ENCODE measurements around the gene PUS1.

The PUS1 gene

DNA sequence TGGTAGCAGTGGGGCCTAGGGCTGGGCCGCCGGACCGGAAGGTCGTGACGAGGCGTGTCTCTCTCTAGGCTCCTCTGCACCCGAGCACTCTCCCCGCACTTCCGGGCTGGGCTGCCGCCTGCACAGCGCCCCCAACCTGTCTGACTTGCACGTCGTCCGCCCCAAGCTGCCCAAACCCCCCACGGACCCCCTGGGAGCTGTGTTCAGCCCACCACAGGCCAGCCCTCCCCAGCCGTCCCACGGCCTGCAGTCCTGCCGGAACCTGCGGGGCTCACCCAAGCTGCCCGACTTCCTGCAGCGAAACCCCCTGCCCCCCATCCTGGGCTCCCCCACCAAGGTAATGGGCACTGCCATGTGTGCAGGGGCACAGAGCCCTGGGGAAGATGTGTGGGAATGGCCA is 13.3 kb upstream of the PUS1 start:
- no peak for DNase-seq (ENCODE audit: low spot score)

DNA sequence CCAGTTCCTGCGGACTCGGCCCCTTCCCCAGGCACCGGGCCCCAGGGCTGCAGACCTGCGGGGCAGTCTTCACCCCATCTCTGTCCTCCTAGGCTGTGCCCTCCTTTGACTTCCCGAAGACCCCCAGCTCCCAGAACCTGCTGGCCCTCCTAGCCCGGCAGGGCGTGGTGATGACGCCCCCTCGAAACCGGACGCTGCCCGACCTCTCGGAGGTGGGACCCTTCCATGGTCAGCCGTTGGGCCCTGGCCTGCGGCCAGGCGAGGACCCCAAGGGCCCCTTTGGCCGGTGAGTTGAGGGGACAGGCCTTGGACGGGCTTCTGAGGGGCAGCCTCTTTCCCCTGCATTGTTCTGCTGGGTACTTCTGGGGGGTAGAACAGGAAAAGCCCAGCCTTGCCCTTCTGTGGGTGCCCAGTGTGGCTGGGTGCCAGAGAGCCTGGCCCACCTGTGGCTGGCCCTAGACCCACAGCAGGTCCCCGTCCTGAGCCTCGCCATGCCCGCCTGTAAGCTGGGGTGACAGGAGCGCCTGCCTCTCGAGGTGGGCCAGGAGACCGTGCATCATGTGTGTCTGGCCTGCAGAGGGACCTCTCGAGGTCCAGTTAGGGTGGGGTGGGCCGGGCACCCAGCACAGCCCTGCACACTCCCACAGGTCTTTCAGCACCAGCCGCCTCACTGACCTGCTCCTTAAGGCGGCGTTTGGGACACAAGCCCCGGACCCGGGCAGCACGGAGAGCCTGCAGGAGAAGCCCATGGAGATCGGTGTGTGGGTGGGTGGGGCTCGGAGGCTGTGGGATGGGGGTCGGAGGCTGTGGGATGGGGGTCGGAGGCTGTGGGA is 12.6 kb upstream of the PUS1 start:
- DNase-seq (ENCODE audit: low spot score): no peak

DNA sequence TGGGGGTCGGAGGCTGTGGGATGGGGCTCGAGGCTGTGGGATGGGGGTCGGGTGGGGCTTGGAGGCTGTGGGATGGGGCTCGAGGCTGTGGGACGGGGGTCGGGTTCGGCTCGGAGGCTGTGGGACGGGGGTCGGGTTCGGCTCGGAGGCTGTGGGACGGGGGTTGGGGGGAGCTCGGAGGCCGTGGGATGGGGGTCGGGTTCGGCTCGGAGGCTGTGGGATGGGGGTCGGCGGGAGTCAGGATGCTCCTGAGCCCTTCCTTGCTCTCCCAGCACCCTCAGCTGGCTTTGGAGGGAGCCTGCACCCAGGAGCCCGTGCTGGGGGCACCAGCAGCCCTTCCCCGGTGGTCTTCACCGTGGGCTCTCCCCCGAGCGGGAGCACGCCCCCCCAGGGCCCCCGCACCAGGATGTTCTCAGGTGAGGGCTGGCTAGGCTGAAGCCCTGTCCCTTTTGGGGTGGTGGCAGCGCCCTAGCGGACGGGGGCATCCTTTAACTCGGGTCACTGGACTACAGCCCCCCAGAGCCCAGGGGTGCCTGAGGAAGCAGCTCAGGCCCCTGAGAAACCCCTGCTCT is 11.9 kb upstream of the PUS1 start:
- DNase-seq (ENCODE audit: low spot score): no peak

DNA sequence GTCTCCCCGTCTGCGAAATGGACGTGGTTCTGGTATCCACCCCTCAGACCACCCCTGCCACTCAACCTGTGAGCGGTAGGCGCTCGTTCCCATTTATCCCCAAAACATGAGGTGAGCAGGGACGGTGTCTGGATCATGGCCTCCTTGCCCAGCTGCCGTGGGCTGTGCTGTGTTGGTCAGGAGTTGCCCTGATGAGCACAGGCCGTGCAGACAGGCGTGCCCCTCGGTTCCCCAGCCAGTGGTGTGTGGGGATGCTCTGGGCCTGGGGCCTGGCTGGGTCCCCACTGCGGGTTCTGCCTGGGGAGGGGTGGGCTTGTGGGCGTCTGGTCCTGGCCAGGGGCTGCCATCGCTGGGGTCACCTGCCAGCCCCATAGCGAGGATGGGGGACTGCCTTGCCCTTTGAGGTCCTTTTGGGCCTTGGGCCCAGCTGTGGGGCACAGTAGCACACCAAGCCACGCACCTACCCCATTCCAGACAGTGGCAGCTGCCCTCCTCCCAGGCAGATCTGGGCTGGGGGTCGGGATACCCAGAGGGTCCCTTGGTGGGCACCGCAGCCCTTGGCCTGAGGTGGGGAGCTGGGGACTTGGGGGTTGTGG is 11.3 kb upstream of the PUS1 start:
- DNase-seq (ENCODE audit: low spot score): no peak

DNA sequence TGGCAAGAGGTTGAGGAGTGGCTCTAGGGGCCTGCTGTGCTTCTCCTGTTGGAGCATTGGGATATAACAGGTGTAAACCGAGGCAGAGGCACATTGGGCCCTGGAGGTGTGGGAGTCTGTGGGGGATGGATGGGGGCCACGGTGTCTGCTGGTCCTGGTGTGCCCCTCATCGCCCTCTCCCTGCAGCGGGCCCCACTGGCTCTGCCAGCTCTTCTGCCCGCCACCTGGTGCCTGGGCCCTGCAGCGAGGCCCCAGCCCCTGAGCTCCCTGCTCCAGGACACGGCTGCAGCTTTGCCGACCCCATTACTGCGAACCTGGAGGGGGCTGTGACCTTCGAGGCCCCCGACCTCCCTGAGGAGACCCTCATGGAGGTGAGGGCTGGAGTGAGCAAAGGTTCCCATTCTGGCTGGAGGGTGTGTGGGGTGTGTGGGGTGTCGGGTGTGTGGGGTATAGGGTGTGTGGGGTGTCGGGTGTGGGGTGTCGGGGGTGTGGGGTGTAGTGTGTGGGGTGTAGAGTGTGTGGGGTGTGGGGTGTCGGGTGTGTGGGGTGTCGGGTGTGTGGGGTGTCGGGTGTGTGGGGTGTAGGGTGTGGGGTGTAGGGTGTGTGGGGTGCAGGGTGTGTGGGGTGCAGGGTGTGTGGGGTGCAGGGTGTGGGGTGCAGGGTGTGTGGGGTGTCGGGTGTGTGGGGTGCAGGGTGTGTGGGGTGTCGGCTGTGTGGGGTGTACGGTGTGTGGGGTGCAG is 10.6 kb upstream of the PUS1 start:
- DNase-seq (ENCODE audit: low spot score): no peak

DNA sequence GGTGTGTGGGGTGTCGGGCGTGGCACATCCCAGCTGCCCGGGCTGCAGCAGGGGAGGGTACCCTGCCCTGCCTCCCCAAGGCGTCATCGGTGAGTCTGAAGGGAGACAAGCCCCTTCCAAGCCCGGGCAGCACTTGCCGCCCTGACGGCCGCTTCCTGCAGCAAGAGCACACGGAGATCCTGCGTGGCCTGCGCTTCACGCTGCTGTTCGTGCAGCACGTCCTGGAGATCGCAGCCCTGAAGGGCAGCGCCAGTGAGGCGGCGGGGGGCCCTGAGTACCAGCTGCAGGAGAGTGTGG is 10.1 kb upstream of the PUS1 start:
- DNase-seq (ENCODE audit: low spot score): no peak

DNA sequence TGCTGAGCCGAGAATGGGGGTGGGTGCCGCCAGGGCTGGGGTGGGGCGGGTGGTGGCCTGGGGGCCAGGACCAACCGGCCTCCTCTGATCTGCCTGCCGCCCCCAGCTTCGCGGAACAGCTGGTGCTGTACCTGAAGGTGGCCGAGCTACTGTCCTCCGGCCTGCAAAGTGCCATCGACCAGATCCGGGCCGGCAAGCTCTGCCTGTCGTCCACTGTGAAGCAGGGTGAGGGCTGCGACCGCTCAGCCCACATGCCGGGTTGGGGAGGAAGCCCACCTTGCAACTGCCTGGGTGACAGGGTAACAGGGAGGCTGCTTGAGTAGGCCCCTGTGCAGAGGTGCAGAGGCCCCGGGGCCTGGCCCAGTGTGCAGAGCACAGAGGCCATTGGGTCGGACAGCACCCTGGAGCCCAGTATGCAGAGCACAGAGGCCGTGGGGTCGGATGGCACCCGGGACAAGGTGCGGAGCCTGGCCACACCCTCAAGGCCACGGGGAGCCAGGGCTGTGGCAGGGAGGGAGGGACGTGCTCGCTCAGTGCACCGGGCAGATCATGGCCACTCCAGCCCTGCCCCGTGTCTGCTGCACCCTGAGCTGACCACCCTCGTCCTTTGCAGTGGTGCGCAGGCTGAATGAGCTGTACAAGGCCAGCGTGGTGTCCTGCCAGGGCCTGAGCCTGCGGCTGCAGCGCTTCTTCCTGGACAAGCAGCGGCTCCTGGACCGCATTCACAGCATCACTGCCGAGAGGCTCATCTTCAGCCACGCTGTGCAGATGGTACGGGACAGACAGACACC is 9.5 kb upstream of the PUS1 start:
- DNase-seq (ENCODE audit: low spot score): no peak

DNA sequence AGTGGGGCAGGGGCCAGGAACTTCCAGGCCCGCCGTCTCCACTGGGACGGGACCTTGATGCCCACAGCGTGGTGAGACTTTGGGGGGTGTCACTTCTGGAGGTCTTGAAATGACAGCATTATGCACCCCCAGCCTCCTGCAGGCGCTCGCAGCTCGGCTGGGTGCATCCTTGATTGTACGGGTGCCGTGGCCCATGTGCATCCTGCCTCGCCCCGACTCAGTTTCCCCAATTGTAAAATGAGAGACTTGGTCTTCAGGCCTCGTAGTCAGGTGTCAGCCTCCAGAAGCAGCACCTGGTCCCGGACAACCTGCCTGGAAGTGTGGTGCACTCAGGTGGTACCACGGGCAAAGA is 8.9 kb upstream of the PUS1 start:
- no peak for DNase-seq (ENCODE audit: low spot score)

DNA sequence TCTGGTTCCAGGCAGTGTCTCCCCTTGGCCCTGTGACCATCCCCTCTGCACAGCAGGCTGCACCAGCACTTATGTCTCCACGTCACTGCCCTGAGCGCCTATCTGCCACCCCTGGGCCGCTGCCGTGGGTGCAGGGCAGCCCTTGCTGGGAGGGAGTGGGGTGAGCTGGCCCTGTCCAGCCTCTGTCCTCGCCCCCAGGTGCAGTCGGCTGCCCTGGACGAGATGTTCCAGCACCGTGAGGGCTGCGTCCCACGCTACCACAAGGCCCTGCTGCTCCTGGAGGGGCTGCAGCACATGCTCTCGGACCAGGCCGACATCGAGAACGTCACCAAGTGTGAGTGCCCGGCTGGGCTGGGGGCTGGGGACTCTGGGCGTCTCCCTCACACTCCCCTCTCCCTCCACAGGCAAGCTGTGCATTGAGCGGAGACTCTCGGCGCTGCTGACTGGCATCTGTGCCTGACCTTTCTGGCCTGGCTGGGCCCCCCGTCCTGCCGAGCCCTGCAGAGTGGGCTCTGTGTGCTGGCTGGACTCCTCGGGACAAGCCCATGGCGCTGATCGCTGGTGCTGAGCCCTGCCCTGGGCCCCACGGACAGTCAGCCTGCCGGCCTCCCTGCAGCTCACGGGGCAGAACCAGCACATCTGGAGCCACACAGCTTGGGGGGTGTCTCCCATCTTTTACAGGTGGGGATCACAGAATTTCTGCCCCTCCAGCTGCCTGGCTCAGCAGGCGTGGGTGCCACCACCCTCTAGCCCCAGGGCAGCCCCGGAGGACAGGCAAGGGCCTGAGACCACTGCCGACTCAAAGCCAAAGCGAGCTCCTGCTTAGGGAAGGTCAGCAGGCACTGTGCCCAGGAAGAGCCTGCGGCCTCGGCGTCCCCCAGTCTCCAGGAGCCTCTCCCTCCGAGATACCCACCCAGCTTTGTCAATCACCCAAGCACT is 7.9 kb upstream of the PUS1 start:
- no peak for DNase-seq (ENCODE audit: low spot score)

DNA sequence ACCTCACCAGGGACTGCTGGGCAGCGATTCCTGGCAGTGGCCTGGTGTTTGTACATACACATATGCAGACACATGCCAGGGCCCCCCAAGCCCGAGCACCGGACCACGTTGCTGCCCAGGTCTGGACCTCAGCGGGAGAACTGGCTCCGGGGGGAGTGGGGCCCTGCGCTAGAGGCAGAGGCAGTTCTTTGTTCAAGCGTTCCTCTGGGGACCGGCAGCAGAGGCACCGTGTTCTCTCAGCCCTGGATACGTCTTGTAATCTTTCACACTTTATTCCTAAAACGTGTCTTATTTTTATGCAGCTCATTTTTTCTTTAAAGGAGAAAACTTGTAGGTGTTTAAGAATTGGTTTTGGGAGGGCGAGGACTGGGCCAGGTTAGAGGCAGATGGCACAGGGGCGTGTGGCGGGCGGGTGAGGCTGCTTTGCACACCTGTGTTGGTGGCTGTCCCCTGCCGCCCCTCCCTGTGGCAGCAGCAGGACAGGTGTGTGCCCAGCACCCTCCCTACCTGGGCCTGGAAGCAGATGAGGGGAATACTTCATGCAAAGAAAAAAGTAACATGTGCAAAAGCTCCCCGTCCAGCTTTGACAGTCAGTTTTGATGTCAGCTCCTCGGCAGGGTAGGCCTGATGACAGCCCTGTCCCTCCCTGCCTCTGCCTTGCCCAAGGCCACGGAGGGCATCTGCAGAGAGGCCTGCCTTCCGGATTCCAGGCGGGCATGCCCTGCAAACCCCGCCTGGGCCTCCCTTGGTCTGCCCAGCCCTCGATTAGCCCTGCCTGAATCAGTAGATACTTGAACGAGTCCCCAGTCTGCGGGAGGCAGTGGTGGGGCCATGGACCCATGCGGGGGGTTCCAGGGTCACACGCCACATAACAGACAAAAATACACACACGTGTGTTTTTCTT is 7.0 kb upstream of the PUS1 start:
- DNase-seq (ENCODE audit: low spot score): no peak

DNA sequence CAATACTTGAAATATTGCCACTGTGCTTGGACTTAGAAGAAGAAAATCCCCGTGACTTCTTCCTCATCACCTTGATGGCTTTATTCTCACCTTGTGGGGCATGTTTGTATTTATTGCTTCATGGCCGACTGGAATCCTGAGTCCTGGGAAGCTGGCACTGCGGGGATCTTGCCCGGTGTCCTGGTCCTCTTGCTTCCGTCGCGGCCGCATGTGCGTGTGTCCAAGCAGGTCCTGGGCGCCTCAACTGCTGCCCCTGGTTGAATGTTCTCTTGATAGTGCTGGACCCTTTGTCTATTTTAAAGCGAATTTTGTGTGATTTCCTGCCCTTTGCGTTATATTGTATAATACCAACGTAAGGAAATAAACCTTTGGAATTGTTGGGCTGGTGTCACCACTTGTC is 6.3 kb upstream of the PUS1 start:
- DNase-seq (ENCODE audit: low spot score): no peak

DNA sequence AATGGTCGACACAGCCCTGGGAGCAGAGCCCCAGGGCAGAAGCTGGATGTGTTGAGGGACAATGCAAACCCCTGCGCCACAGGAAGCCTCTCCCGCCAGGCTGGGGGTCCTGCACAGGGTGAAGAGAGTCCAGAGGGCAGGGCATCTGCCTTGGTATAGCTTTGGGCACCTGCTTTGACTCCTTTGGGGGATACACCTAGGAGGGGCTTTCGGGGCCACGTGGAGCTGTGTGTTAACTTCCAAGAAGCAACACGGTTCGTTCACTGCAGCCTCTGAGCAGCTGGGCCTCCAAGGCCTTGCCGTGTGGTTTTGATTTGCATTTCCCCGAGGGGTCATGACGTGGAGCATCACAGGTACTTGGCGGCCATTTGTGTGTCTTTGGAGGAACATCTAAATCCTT is 5.8 kb upstream of the PUS1 start:
- DNase-seq (ENCODE audit: low spot score): no peak

DNA sequence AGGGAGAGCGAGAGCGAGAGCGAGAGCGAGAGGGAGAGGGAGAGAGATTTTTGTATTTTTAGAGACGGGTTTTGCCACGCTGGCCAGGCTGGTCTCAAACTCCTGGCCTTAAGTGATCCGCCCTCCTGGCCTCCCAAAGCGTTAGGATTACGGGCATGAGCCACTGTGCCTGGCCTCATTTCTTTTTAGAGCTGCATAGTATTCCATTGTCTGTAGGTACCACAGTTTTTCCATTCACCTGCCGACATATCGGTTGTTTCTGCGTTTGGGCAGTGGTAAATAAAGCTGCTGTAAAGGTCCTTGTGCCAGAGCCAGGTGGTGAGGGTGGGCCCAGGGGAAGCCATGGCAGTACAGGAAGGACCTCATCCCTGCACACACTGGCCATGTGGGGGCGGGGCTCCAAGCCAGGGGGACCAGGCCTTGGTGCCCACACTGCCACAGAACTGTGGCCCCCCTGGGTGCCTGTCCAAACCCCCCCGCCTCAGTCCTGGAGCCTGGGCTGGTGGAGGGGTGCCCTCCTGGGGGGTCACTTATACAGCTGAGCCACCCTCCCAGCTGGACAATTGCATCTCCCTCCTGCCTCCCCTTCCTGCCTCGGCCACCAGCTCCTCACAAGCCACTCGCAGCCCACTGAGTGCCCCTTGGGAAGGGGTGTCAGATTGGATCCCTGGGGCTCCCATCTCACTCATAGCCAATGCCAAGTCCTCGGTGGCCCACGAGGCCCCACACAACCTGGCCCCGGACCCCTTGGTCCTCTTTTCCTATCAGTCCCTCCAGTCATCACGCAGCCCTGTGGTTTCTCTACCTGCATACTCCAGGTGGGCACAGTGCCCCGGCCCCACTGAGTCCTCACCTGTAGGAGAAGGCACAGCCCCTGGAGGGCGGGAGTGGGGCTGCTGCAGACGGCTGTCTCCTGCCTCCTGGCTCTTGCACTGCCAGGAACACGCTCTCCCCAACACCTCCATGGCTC is 1.7 kb upstream of the PUS1 start:
- no peak for DNase-seq (ENCODE audit: low spot score)

DNA sequence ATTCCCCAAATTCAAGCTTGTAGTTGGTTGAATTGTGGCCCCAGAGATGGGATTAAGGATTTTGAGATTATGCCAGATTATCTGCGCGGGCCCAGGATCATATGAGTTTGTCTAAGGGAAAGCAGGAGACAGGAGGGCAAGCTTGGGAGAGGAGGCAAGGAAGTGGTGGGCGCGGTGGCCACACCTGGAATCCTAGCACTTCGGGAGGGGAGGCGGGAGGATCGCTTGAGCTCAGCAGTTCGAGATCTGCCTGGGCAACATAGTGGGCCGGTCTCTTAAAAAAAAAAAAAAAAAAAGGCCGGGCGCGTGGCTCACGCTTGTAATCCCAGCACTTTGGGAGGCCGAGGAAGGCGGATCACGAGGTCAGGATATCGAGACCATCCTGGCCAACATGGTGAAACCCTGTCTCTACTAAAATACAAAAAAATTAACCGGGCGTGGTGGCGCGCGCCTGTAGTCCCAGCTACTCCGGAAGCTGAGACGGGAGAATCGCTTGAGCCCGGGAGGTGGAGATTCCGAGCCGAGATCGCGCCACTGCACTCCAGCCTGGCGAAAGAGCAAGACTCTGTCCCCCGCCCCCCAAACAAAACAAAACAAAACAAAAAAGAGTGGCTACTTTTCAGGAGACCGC is 881 bp upstream of the PUS1 start:
- peak; percentile 22 for DNase-seq (ENCODE audit: low spot score)

DNA sequence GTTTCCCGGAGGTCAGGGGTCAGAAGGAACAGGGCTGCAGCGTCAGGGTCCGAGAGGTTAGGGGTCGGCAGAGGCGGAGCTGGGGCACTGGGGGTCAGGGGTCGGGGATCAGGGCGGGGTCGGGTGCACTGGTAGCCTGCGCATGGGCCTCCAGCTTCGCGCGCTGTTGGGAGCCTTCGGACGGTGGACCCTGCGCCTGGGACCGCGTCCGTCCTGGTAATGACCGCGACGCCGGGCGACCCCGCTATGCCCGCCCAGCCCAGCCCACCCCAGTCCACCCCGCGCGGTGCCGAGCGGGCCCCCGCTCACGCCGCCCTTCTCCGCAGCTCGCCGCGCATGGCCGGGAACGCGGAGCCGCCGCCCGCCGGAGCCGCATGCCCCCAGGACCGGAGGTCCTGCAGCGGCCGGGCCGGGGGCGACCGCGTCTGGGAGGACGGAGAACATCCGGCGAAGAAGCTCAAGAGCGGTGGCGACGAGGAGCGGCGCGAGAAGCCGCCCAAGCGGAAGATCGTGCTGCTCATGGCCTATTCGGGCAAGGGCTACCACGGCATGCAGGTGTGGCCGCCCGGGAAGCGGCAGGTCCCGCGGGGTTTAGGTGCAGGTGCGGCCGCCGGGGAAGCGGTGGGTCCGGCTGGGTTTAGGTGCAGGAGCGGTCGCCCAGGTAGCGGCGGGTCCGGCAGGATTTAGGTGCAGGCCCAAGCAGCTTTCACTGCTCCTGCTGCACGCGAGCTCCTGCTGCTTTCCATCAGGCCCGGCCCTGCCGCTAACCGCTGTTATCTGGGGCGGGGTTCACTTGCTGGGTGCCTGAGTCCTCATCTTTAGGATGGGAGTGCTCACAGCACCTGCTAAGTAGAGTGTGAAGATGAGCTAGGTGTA is 743 bp downstream of the PUS1 start:
- DNase-seq (ENCODE audit: low spot score): peak; percentile 35

DNA sequence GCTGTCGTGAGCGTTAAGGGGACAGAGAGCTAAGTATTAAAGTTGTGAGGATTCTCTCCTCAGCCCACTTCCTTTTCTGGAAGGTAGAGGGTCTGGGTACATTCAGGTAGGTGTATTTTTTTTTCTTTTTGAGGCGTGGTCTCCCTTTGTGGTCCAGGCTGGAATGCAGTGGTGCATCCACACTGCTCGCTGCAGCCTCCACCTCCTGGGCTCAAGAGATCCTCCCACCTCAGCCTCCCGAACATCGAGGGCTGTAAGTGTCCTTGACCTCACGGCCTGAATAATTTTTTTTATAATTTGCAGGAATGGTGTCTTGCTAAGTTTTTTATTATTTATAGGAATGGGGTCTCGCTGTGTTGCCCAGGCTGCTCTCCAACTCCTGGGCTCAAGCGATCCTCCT is 1.4 kb downstream of the PUS1 start:
- DNase-seq (ENCODE audit: low spot score): no peak

DNA sequence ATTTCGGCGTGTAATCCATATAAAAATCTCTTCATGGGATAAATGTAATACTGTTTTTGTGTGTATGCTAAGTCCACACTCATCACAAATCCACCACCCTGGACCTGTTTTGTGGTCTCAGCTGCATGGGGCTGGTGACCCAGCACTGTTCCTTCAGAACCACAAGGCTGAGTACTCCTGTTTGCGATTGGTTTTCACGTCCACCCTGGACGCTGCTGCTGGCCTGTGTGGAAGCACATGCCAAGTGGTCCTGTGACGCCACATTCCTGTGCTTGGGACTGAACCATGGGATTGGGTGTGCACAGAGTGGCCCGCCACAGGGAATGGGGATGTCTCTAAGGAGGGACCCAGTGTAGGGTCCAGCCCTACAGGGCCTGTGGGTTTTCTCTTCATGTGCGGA is 4.3 kb downstream of the PUS1 start:
- no peak for DNase-seq (ENCODE audit: low spot score)

DNA sequence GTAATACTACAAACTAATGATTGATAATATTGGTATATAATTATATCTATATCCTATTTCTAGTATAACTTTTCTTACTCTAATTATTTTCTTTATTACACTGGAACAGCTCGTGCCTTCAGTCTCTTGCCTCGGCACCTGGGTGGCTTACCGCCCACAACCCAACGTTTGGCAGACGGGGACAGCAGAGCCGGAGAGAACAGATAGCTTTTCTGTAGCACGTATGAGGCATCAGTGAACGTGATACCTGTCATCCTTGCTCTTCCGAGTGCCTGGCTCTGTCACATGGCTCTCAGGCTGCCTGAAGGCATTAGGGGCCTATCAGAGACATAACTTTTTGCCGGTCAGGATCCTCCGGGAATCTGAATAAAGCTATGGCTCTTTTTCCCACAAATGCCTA is 5.5 kb downstream of the PUS1 start:
- no peak for DNase-seq (ENCODE audit: low spot score)
